Brain microvascular endothelial cell (primary cell): ENCODE measurements around the gene CDH4.
"Not testable (repeated sequence)": the region's sequence is repeated elsewhere in the genome, so short reads cannot be mapped to it uniquely, and the experiment has no call there.

Experiments
- DNase-seq: peaks from one replicate; pipeline ENCODE4 v3.0.0-alpha.2; 2020
- H3K27ac ChIP-seq: fragments of 250-450 bp; sonication (Bioruptor Pico); 2 replicates; pipeline ENCODE4 v1.5.1; 2020; ENCODE audit warnings: mild to moderate bottlenecking, moderate library complexity
- H3K27me3 ChIP-seq: fragments of 250-450 bp; sonication (Bioruptor Pico); replicated peaks from 2 replicates; pipeline ENCODE4 v1.5.1; 2020; ENCODE audit warnings: mild to moderate bottlenecking
- H3K36me3 ChIP-seq: fragments of 250-450 bp; sonication (Bioruptor Pico); replicated peaks from 2 replicates; pipeline ENCODE4 v1.5.1; 2020; ENCODE audit warnings: mild to moderate bottlenecking
- H3K4me3 ChIP-seq: 2 replicates; pipeline ENCODE4 v1.5.1; 2011; ENCODE audit warnings: low read depth, mild to moderate bottlenecking, control low read depth, low read length, moderate library complexity
- in situ Hi-C: cut with HindIII; loops from 2 replicates; pipeline ENCODE4 v1.10.0; 2017; ENCODE audit warnings: low sequenced_read_pairs, low pct_ligation_motif_present
- TF ChIP-seq, protein P1 (sequence below): IDR thresholded peaks from 2 replicates; pipeline ENCODE4 v1.5.1; 2011; ENCODE audit warnings: low read depth, mild to moderate bottlenecking, moderate library complexity, low read length, control low read depth, inconsistent platforms; ENCODE audit errors: missing control alignments

The CDH4 gene

DNA sequence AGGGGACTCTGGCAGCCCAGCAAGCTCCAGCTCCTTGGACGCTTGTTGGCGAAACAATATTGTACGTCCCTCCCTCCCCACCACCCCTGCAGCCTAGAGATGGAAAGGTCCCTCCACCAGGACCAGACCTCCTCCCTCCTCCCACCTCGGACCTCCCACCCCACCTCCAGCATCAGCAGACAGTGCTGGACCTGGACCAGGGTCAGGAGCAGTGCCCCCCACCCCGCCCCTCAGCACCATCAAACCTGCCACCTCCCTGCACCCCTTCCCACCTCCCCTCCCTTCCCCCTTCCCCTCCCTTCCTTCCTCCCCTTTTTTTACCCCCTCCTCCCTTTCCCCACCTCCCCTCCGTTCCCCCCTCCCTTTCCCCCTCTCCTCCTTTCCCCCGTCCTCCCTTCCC lies 715.2 kb downstream of the CDH4 start:
- TF ChIP-seq, protein P1, sequence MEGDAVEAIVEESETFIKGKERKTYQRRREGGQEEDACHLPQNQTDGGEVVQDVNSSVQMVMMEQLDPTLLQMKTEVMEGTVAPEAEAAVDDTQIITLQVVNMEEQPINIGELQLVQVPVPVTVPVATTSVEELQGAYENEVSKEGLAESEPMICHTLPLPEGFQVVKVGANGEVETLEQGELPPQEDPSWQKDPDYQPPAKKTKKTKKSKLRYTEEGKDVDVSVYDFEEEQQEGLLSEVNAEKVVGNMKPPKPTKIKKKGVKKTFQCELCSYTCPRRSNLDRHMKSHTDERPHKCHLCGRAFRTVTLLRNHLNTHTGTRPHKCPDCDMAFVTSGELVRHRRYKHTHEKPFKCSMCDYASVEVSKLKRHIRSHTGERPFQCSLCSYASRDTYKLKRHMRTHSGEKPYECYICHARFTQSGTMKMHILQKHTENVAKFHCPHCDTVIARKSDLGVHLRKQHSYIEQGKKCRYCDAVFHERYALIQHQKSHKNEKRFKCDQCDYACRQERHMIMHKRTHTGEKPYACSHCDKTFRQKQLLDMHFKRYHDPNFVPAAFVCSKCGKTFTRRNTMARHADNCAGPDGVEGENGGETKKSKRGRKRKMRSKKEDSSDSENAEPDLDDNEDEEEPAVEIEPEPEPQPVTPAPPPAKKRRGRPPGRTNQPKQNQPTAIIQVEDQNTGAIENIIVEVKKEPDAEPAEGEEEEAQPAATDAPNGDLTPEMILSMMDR, result no peak
- peaks cover under 1% of the 10 kb centered on the region for H3K36me3 ChIP-seq
- peaks cover 16% of the 10 kb centered on the region for H3K27me3 ChIP-seq
- no peak overlapping the region for H3K4me3 ChIP-seq
- no peak for DNase-seq
- in situ Hi-C loops, result no loop called here
- H3K27ac ChIP-seq, result no peak overlapping the region

DNA sequence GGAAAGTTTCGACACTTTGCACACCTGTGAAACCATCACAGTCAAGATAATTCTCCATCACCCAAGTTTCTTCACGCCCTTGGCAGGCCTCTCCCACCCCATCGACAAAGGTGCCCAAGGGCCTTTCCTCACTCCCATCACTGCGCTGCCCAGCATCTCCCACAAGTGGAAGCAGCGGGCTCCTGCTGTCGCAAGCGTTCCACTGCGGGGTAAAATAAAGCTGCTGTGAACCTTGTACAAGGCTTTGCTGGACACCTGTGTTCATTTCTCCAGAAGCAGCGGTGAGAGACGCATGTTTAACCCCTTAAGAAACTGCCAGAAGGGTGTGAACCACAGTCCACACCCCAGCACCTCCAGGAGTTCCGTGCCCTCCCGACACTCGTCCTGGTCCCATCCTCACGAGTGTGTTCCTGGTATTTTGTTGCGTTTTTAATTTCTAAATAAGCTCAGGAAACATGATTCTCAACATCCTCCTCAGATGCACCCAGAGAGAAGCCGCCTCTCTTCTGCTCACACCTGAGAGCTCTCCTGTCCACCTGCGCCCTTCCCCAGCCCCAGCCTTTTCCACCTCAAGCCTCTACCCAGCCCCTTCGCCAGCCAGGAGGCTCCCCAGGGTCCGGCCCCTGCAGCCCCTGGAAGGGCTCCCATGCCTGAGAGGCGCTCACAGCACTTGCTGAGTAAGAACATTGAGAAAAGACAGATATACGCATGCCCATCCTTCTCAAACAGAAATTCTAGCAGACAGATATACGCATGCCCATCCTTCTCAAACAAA lies 716.2 kb downstream of the CDH4 start:
- in situ Hi-C loops, result no loop called here
- Histone ChIP-seq H3K27me3 (peaks cover 16% of the 10 kb centered on the region), H3K27ac (no peak overlapping the region), H3K36me3 (peaks cover 6% of the 10 kb centered on the region), H3K4me3 (no peak overlapping the region)
- TF ChIP-seq, protein P1, result no peak
- no peak for DNase-seq

DNA sequence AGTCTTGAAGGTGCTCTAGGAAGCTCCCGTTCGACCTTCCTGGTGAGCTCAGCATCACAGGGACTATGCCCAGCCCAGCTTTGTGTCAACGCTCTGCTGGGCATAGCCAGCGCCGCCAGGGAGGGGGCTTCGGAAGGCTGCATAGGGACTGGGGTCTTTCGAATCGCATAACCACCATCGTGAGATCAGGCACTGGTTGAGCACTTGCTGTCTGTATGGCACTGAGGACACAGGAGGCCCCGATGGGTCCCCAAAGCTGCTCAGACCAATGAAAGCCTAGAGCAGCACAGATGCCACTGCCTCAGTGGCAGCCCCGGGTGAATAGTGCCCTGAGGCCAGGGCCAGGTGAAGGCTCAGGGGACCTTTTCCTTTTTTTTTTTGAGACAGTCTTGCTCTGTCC lies 716.9 kb downstream of the CDH4 start:
- Histone ChIP-seq H3K4me3 (no peak overlapping the region), H3K36me3 (peaks cover 6% of the 10 kb centered on the region), H3K27ac (no peak overlapping the region), H3K27me3 (peaks cover 16% of the 10 kb centered on the region)
- in situ Hi-C loops, result no loop called here
- DNase-seq, result no peak
- TF ChIP-seq, protein P1, result no peak

DNA sequence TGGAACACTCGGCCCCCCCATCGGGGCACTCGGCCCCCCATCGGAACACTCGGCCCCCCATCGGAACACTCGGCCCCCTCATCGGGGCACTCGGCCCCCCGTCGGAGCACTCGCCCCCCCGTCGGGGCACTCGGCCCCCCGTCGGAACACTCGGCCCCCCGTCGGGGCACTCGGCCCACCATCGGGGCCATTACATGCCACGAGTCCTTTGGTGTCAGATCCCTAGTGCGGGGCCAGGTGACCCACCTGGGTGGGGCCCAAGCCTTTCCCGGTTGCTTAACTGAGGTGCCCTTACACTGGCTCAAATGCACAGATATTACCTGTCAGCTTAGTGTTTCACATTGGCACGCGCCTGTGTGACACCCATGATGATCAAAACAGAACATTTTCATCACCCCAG lies 717.7 kb downstream of the CDH4 start:
- Histone ChIP-seq H3K4me3 (no peak overlapping the region), H3K27ac (no peak overlapping the region), H3K27me3 (peaks cover 11% of the 10 kb centered on the region), H3K36me3 (peaks cover 6% of the 10 kb centered on the region)
- no peak for DNase-seq
- TF ChIP-seq, protein P1, result no peak
- in situ Hi-C loops, result no loop called here

DNA sequence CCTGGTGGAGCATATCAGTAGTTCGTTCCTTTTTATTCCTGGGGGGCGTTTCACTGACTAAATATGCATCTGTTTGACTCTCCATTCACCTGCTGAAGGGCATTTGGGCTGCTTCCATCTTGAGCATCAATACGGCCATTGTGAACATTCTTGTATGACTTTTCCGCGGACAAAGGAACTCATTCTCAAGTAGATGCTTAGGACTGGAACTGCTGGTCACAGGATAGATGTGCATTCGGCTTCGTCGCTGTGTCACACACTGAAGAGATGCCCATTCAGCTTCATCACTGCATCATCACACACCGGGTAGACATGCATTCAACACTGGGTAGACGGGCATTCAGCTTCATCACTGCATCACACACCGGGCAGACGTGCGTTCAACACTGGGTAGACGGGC lies 718.3 kb downstream of the CDH4 start:
- in situ Hi-C loops, result no loop called here
- peaks cover 6% of the 10 kb centered on the region for H3K27me3 ChIP-seq
- no peak overlapping the region for H3K27ac ChIP-seq
- TF ChIP-seq, protein P1, result no peak
- no peak for DNase-seq
- peaks cover 6% of the 10 kb centered on the region for H3K36me3 ChIP-seq
- H3K4me3 ChIP-seq, result no peak overlapping the region

DNA sequence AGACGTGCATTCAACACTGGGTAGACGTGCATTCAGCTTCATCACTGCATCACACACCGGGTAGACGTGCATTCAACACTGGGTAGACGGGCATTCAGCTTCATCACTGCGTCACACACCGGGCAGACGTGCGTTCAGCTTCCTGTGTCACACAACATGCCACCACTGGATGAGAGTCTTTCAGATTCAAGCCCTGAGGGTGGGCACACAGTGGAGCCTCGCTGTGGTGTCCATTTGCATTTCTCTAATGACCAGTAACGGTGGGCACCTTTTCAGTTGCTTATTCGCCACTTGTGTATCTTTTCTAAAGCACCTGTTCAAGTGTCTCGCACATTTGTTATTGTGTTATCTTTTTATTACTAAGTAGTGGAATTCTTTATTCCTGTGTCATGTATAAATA lies 719.5 kb downstream of the CDH4 start:
- H3K27me3 ChIP-seq, H3K4me3 ChIP-seq, in situ Hi-C loops, H3K27ac ChIP-seq, H3K36me3 ChIP-seq, DNase-seq: not testable (repeated sequence)
